LoVo (cell line): ENCODE data around the gene PSME3.

Experiments
- DNase-seq: peaks from one replicate; pipeline ENCODE4 v3.0.0-alpha.2; 2016; ENCODE audit warnings: low spot score

PSME3 gene

GRCh38 chr17:42817866-42818265, 15.3 kb upstream of the PSME3 start:
- DNase-seq, result no peak

GRCh38 chr17:42818379-42818778, 14.8 kb upstream of the PSME3 start:
- no peak for DNase-seq

GRCh38 chr17:42819939-42820535, 13.2 kb upstream of the PSME3 start:
- DNase-seq, result peak; percentile 46

- no peak for DNase-seq
Measured at GRCh38 chr17:42821176-42821575, 12.0 kb upstream of the PSME3 start.

GRCh38 chr17:42827472-42827871, 5.7 kb upstream of the PSME3 start:
- DNase-seq, result no peak

GRCh38 chr17:42830971-42831370, 2.2 kb upstream of the PSME3 start:
- no peak for DNase-seq

- peak; percentile 22 for DNase-seq
Measured at GRCh38 chr17:42832213-42832933, 824 bp upstream of the PSME3 start.

- DNase-seq, result no peak
Measured at GRCh38 chr17:42833767-42834422, 698 bp downstream of the PSME3 start.

- no peak for DNase-seq
Measured at GRCh38 chr17:42835732-42836131, 2.5 kb downstream of the PSME3 start.

- DNase-seq, result no peak
Measured at GRCh38 chr17:42841975-42842685, 8.9 kb downstream of the PSME3 start.

- DNase-seq, result peak; percentile 27
Measured at GRCh38 chr17:42843358-42843934, 10.2 kb downstream of the PSME3 start.

GRCh38 chr17:42844271-42844670, 11.1 kb downstream of the PSME3 start, which contains the start of gene AOC2:
AOC2 (plus strand) TSS chr17:42844580; CDS start chr17:42844627, 47 bp downstream.
- no peak for DNase-seq

GRCh38 chr17:42844761-42845555, 11.8 kb downstream of the PSME3 start:
- no peak for DNase-seq

- DNase-seq, result no peak
Measured at GRCh38 chr17:42845556-42845917, 12.3 kb downstream of the PSME3 start.

- DNase-seq, result no peak
Measured at GRCh38 chr17:42845918-42846593, 12.9 kb downstream of the PSME3 start.

GRCh38 chr17:42846594-42847280, 13.5 kb downstream of the PSME3 start:
- no peak for DNase-seq

GRCh38 chr17:42848093-42848492, 14.9 kb downstream of the PSME3 start:
- no peak for DNase-seq

- no peak for DNase-seq
Measured at GRCh38 chr17:42849031-42849430, 15.8 kb downstream of the PSME3 start.

GRCh38 chr17:42849451-42850181, 16.4 kb downstream of the PSME3 start:
- DNase-seq, result peak; percentile 13

- no peak for DNase-seq
Measured at GRCh38 chr17:42850954-42851353, 17.8 kb downstream of the PSME3 start, which contains the start of gene AOC3. AOC3 (plus strand) TSS chr17:42851199; CDS start chr17:42851344, 145 bp downstream.
